Mucosa of gallbladder (tissue), 1 donor: Measurements from ENCODE around the gene DGKH. TPM values are rescaled to one million over a fixed set of nuclear protein-coding genes. Genes with fewer than 3 reads are reported as not detected.

Experiments
- DNase-seq: peaks from one replicate; pipeline ENCODE4 v3.0.0-alpha.2; 2020; ENCODE audit warnings: low spot score
- total RNA-seq: library from RNA; stranded (reverse); gene quantifications from one replicate; pipeline ENCODE4 v1.2.1, GENCODE V29; 2021
- donor health status: DM: no; HTN: no; CAD: no.

DGKH gene
- total RNA-seq, 1 donor from 2014 or later = 16.8 TPM

- no peak for DNase-seq
Observed at GRCh38 chr13:42275098-42275471, 226.6 kb downstream of the DGKH start.

- DNase-seq = no peak
Observed at GRCh38 chr13:42275506-42275905, 227.1 kb downstream of the DGKH start.

- no peak for DNase-seq
Observed at GRCh38 chr13:42276683-42277082, 228.2 kb downstream of the DGKH start.

GRCh38 chr13:42277618-42278276 lies 229.3 kb downstream of the DGKH start:
- no peak for DNase-seq

GRCh38 chr13:42279080-42279479 lies 230.6 kb downstream of the DGKH start:
- DNase-seq = no peak

GRCh38 chr13:42279986-42280385 lies 231.5 kb downstream of the DGKH start:
- DNase-seq = no peak

- no peak for DNase-seq
Observed at GRCh38 chr13:42280537-42280936, 232.1 kb downstream of the DGKH start.

GRCh38 chr13:42283574-42283973 lies 235.1 kb downstream of the DGKH start:
- no peak for DNase-seq

GRCh38 chr13:42284068-42284467 lies 235.6 kb downstream of the DGKH start:
- DNase-seq = no peak

Other genes with a start within 250 kb of the DGKH start
- gene VWA8, start 87.5 kb upstream of the DGKH start, total RNA-seq = 37.1 TPM
- 36.1 TPM for gene AKAP11, start 223.5 kb downstream of the DGKH start, total RNA-seq